ENCODE measurements around the gene CEACAM8. TPM values are rescaled to one million over a fixed set of nuclear protein-coding genes. Genes with fewer than 3 reads are reported as not detected.
"Not testable (repeated sequence)": the region's sequence is repeated elsewhere in the genome, so short reads cannot be mapped to it uniquely, and the experiment has no call there.

Gene CEACAM8
- total RNA-seq, 4 donors from 2014 or later = not detected

DNA sequence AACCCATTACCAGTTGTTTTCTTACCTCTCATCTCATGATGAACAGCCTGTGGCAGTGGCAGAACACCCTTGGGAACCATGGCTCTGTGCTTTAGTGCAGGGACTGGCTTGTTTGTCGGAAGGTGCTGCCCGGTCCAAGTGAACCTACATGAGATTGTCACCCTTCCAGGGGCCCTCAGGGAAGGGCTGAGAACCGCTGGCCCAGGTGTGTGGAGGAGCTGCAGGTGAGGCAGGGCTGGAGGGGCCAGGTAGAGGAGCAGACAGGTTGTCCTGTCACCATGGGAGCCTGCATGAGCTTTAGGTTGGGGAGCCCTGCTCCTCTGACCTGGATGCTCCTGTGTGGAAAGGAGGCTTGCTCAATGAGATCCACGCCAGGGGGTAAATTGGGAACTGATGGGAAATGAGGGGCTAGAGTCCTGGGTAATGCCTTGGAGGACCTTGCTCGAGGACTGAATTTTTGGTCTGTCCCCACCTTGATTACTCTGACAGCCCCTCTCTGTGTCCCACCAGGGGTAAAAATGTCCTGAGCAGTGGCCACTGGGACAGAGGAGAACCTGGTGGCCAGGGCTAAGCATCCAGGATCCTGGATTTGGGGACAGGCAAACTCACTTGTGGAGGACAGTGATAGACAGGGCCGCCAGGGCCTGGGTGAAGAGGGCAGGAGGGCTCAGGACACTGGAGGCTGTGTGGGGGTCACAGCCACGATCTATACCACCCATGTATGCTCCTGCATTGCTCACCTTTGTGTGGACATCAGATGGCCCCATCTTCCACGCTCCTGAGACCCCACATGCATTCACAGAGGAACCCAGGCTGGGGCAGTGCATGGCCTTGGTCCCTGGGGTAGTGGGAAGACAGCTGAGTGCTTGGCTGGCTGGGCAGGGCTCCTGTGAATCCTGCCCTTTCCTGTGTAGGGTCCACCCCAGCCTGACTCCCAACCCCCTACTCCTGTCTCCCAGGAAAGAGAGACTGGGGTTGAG lies 42.3 kb downstream of the CEACAM8 start:
- Histone ChIP-seq H3K4me3 (no peak overlapping the region), H3K36me3 (no peaks in the 10 kb centered on the region), H3K4me1 (peaks cover 0 to 4% (median 2%) of the 10 kb centered on the region in 4 donors), H3K9me3 (no peaks in the 10 kb centered on the region), H3K27me3 (no peaks in the 10 kb centered on the region), H3K27ac (no peak overlapping the region)
- DNase-seq = no peak
- TF ChIP-seq, protein P1, sequence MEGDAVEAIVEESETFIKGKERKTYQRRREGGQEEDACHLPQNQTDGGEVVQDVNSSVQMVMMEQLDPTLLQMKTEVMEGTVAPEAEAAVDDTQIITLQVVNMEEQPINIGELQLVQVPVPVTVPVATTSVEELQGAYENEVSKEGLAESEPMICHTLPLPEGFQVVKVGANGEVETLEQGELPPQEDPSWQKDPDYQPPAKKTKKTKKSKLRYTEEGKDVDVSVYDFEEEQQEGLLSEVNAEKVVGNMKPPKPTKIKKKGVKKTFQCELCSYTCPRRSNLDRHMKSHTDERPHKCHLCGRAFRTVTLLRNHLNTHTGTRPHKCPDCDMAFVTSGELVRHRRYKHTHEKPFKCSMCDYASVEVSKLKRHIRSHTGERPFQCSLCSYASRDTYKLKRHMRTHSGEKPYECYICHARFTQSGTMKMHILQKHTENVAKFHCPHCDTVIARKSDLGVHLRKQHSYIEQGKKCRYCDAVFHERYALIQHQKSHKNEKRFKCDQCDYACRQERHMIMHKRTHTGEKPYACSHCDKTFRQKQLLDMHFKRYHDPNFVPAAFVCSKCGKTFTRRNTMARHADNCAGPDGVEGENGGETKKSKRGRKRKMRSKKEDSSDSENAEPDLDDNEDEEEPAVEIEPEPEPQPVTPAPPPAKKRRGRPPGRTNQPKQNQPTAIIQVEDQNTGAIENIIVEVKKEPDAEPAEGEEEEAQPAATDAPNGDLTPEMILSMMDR (IDR thresholded peaks at IDR 0.05) = no peak
- TF ChIP-seq POLR2A (IDR thresholded peaks at IDR 0.05) = no peak

DNA sequence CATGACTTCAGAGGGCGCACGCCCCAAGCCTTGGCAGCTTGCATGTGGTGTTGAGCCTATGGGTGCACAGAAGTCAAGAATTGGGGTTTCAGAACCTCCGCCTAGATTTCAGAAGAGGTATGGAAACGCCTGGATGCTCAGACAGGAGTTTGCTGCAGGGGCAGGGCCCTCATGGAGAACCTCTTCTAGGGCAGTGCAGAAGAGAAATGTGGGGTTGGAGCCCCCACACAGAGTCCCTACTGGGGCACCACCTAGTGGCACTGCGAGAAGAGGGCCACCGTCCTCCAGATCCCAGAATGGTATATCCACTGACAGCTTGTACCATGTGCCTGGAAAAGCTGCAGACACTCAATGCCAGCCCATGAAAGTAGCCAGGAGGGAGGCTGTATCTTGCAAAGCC lies 44.2 kb downstream of the CEACAM8 start:
- not testable (repeated sequence) for H3K4me3 ChIP-seq, H3K27ac ChIP-seq, H3K36me3 ChIP-seq, H3K9me3 ChIP-seq, H3K27me3 ChIP-seq, H3K4me1 ChIP-seq, DNase-seq

DNA sequence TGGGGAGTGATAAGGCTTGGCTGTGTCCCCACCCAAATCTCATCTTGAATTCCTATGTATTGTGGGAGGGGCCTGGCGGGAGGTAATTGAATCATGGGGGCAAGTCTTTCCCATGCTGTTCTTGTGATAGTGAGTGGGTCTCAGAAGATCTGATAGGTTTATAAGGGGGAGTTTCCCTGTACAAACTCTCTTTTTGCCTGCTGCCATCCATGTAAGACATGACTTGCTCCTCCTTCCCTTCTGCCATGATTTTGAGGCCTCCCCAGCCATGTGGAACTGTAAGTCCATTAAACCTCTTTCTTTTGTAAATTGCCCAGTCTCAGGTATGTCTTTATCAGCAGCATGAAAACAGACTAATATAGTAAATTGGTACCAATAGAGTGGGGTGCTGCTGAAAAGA lies 45.7 kb downstream of the CEACAM8 start:
- H3K27me3 ChIP-seq, H3K36me3 ChIP-seq, H3K27ac ChIP-seq, H3K4me1 ChIP-seq, H3K9me3 ChIP-seq, DNase-seq, H3K4me3 ChIP-seq: not testable (repeated sequence)

DNA sequence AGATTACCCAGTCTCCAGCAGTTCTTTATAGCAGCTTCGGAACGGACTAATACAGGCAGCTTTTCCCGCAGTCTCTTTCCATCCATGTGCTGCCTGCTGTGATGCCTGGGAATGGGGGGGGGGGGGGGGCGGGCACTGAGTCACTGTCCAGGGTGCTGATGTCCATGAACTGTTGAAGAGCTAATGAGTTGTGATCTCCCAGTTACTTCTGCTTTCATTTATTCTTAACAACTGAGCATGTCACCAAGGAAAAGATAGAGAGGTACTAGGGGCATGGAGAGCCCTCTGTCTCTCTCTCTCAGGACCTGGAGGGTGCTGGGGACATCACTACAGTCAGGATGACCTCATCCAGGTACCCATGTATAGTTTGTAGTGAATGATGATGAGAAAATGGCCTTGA lies 46.2 kb downstream of the CEACAM8 start:
- H3K27me3 ChIP-seq = no peaks in the 10 kb centered on the region
- no peaks in the 10 kb centered on the region for H3K9me3 ChIP-seq
- H3K27ac ChIP-seq = no peak overlapping the region
- peaks cover 0 to under 1% (median 0%) of the 10 kb centered on the region in 4 donors for H3K4me1 ChIP-seq
- TF ChIP-seq, protein P1 (IDR thresholded peaks at IDR 0.05) = no peak
- TF ChIP-seq POLR2A (IDR thresholded peaks at IDR 0.05) = no peak
- H3K4me3 ChIP-seq = no peak overlapping the region
- DNase-seq = no peak
- H3K36me3 ChIP-seq = no peaks in the 10 kb centered on the region

DNA sequence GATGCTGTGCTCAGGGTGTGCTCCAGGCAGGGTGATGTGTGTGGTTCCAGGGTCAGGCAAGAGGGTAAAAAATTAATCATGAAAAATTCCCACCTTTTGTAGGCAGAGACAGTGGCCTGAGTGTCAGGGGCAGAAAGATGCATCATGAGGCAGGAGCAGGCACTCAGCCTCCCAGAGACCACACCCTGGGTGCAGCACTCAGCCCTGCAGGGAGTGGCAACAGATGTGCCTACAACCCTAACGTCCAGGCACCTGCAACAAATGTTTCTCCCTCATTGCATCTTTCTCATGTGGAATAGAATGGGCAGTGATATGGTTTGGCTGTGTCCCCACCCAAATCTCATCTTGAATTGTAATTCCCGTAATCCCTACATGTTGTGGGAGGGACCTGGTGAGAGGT lies 46.8 kb downstream of the CEACAM8 start:
- Histone ChIP-seq H3K4me3 (no peak overlapping the region), H3K36me3 (no peaks in the 10 kb centered on the region), H3K9me3 (no peaks in the 10 kb centered on the region), H3K4me1 (no peaks in the 10 kb centered on the region), H3K27me3 (no peaks in the 10 kb centered on the region), H3K27ac (no peak overlapping the region)
- TF ChIP-seq POLR2A (IDR thresholded peaks at IDR 0.05) = no peak
- TF ChIP-seq, protein P1 (IDR thresholded peaks at IDR 0.05) = no peak
- peak in 1 of 3 donors; percentile 18 for DNase-seq

DNA sequence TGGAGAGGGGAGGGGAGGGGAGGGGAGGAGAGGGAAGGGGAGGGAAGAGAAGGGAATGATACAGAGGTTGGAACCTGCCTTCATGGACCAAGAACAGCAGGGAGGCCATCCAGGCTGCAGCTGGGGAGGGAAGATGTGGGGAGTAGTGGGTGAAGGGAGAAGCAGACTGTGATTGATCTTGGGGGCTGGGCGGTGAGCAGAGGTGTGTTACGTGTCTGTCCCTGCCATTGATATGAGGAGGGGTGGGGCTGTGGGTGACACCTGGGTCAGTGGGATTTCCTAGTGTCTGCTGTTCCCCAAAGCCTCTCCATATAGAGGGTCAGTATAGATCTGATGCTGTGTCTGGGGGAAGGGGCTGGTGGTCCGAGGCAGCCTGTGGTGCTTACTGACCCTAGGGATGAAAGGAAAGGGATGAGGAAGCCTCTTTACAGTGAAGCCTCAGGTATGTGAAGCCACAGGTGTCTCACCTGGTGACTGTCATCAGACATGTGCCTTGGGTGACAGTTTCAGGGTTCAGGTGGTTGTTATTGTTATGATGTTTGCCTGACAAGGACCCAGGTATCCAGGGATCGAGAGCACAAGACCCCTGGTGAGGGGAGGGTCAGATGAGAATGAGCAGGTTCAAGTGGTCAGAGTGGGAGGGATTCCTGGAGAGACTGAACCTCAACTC lies 47.8 kb downstream of the CEACAM8 start:
- Histone ChIP-seq H3K9me3 (no peaks in the 10 kb centered on the region), H3K4me3 (no peak overlapping the region), H3K36me3 (no peaks in the 10 kb centered on the region), H3K27me3 (no peaks in the 10 kb centered on the region), H3K4me1 (no peaks in the 10 kb centered on the region), H3K27ac (no peak overlapping the region)
- TF ChIP-seq, protein P1 (IDR thresholded peaks at IDR 0.05) = no peak
- no peak for TF ChIP-seq POLR2A (IDR thresholded peaks at IDR 0.05)
- DNase-seq = peak in 1 of 3 donors; percentile 4
